Measurements from ENCODE around the gene ITPRIP. TPM values are rescaled to one million over a fixed set of nuclear protein-coding genes. Genes with fewer than 3 reads are reported as not detected.

Gene ITPRIP
- total RNA-seq, 4 donors from 2014 or later, result 1.8 to 25.1 (median 6.6) TPM

DNA sequence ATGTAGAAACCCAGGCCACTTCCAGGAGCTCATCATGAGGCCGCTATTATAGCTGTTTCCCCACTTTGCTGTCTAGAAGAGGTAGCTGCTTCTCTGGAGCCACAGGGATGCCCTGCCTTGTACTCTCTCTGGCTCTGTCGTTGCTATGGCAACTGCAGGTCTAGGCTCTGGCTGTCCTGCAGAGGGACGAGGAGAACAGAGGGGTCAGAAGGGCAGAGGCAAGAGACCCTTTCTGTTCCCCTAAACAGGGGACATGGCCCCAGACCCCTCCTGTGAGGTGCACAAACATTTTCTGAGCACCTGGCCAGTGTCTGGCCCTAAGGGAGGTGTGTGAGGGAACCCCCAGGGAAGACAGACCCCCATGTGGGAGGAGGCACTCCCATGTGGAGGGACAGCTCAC lies 31.4 kb downstream of the ITPRIP start:
- H3K27me3 ChIP-seq, result no peaks in the 10 kb centered on the region

GRCh38 chr10:104304927-104305326 lies 33.3 kb downstream of the ITPRIP start:
- intact Hi-C loops (cut with DNase I; ENCODE audit: low total_unique reads), result loop anchor here (5.0 kb wide), 1 partner anchor 47 kb away; the partner anchor contains the start of gene CFAP58
- H3K9me3 ChIP-seq, result no peaks in the 10 kb centered on the region
- peaks cover 0 to 18% (median 7%) of the 10 kb centered on the region in 4 donors for H3K4me1 ChIP-seq
- WGBS, 2 donors (ENCODE audit: low coverage in 1 of 2), result 66 to 68% methylated on average over 5 to 8 of the region's 8 CpGs
- no peaks in the 10 kb centered on the region for H3K27me3 ChIP-seq
- no peaks in the 10 kb centered on the region for H3K36me3 ChIP-seq
- no peak for TF ChIP-seq POLR2A (IDR thresholded peaks at IDR 0.05)
- TF ChIP-seq POLR2AphosphoS5 (IDR thresholded peaks at IDR 0.05), result no peak
- TF ChIP-seq CTCF (IDR thresholded peaks at IDR 0.05), result no peak
- no peak for TF ChIP-seq EP300 (IDR thresholded peaks at IDR 0.05; ENCODE audit: low read depth)
- no peak overlapping the region for H3K4me3 ChIP-seq
- in situ Hi-C loops (cut with MboI; ENCODE audit: low pct_ligation_motif_present in 1 of 4, low pct_unique_long_range_greater_than_20kb in 1 of 4, low sequenced_read_pairs in 3 of 4), result loop anchor here in 1 of 4 donors (5.0 kb wide), 1 partner anchor 42 kb away; no protein-coding TSS in a partner anchor
- H3K27ac ChIP-seq, result peak overlapping the region in 1 of 4 donors; percentile 19
- no peak for DNase-seq

More for the DNA sequence above, 31.4 kb downstream of the ITPRIP start:
- no peak overlapping the region for H3K4me3 ChIP-seq
- H3K9me3 ChIP-seq, result no peaks in the 10 kb centered on the region
- peaks cover 0 to 9% (median 0%) of the 10 kb centered on the region in 4 donors for H3K4me1 ChIP-seq
- no peak for DNase-seq
- in situ Hi-C loops (cut with MboI; ENCODE audit: low pct_ligation_motif_present in 1 of 4, low pct_unique_long_range_greater_than_20kb in 1 of 4, low sequenced_read_pairs in 3 of 4), result no loop called here
- WGBS, 2 donors (ENCODE audit: low coverage in 1 of 2), result 79% methylated on average over 3 of the region's 3 CpGs; no CpG with 5 or more reads in 1 of the 2 donors
- no peak overlapping the region for H3K27ac ChIP-seq
- TF ChIP-seq POLR2AphosphoS5 (IDR thresholded peaks at IDR 0.05) (no peak), CTCF (IDR thresholded peaks at IDR 0.05) (no peak), EP300 (IDR thresholded peaks at IDR 0.05; ENCODE audit: low read depth) (no peak), POLR2A (IDR thresholded peaks at IDR 0.05) (no peak)
- no peaks in the 10 kb centered on the region for H3K36me3 ChIP-seq
- intact Hi-C loops (cut with DNase I; ENCODE audit: low total_unique reads), result loop anchor here (5.0 kb wide), 1 partner anchor 45 kb away; the partner anchor contains the start of gene CFAP58

GRCh38 chr10:104304356-104304745 lies 33.9 kb downstream of the ITPRIP start:
- TF ChIP-seq POLR2AphosphoS5 (IDR thresholded peaks at IDR 0.05) (no peak), EP300 (IDR thresholded peaks at IDR 0.05; ENCODE audit: low read depth) (no peak), CTCF (IDR thresholded peaks at IDR 0.05) (no peak), POLR2A (IDR thresholded peaks at IDR 0.05) (no peak)

DNA sequence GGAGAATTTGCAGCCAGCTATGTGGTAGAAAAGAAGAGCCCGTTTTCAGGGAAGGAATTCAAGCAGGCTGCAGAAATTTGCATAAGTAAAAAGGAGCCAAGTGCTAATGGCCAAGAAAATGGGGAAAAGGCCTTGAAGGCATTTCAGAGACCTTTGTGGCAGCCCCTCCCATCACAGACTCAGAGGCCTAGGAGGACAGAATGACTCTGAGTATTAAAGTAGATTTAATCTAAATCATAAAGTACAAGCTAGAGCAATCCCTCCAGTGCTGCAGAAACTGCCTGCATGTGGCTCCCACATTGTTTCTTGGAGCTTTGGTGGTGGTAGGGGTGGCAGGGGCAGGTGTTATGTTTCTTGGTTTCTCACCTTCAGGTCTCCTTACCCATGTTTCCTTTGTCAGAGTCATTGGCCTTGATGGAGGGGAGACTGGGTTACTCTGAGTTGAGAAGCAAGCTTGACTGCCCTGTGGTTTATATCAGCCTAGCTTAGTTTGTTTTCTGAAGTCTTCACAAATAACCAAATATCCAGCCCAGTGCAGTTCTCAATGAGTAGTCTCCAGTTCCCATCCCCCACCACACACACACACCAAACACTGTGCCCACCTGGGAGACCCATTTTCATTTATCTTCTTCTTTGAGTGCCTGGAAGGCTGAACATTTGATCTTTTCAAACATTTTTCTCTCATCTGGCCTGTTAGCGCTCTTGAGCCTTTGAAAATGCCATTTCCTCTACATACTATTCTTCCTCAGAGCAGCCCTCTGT lies 34.5 kb downstream of the ITPRIP start:
- H3K27me3 ChIP-seq, result no peaks in the 10 kb centered on the region
- TF ChIP-seq POLR2A (IDR thresholded peaks at IDR 0.05) (no peak), CTCF (IDR thresholded peaks at IDR 0.05) (no peak), POLR2AphosphoS5 (IDR thresholded peaks at IDR 0.05) (no peak), EP300 (IDR thresholded peaks at IDR 0.05; ENCODE audit: low read depth) (no peak)
- intact Hi-C loops (cut with DNase I; ENCODE audit: low total_unique reads), result no loop called here
- WGBS, 2 donors (ENCODE audit: low coverage in 1 of 2), result 50% methylated on average over 2 of the region's 2 CpGs
- DNase-seq, result no peak
- H3K36me3 ChIP-seq, result no peaks in the 10 kb centered on the region
- in situ Hi-C loops (cut with MboI; ENCODE audit: low pct_ligation_motif_present in 1 of 4, low pct_unique_long_range_greater_than_20kb in 1 of 4, low sequenced_read_pairs in 3 of 4), result loop anchor here in 1 of 4 donors (5.0 kb wide), 1 partner anchor 44 kb away; no protein-coding TSS in a partner anchor
- no peak overlapping the region for H3K4me3 ChIP-seq
- H3K4me1 ChIP-seq, result peaks cover 0 to 18% (median 7%) of the 10 kb centered on the region in 4 donors
- H3K9me3 ChIP-seq, result no peaks in the 10 kb centered on the region
- H3K27ac ChIP-seq, result no peak overlapping the region

More at GRCh38 chr10:104304356-104304745, 33.9 kb downstream of the ITPRIP start:
- no peak for DNase-seq
- in situ Hi-C loops (cut with MboI; ENCODE audit: low pct_ligation_motif_present in 1 of 4, low pct_unique_long_range_greater_than_20kb in 1 of 4, low sequenced_read_pairs in 3 of 4) (loop anchor here in 1 of 4 donors (5.0 kb wide), 1 partner anchor 43 kb away; no protein-coding TSS in a partner anchor), intact Hi-C loops (cut with DNase I; ENCODE audit: low total_unique reads) (no loop called here)
- WGBS, 2 donors (ENCODE audit: low coverage in 1 of 2), result 85 to 100% methylated on average over 2 to 4 of the region's 4 CpGs
- H3K4me1 ChIP-seq, result peaks cover 0 to 18% (median 7%) of the 10 kb centered on the region in 4 donors
- no peak overlapping the region for H3K4me3 ChIP-seq
- H3K9me3 ChIP-seq, result no peaks in the 10 kb centered on the region
- no peaks in the 10 kb centered on the region for H3K27me3 ChIP-seq
- no peak overlapping the region for H3K27ac ChIP-seq
- H3K36me3 ChIP-seq, result no peaks in the 10 kb centered on the region
